ELF-1 (cell line): ENCODE data around the gene ZDHHC15.
"Not testable (repeated sequence)": the region's sequence is repeated elsewhere in the genome, so short reads cannot be mapped to it uniquely, and the experiment has no call there.

Source experiments
- DNase-seq: peaks from one replicate; pipeline ENCODE4 v3.0.0-alpha.2; 2016; ENCODE audit warnings: low read depth, low spot score

ZDHHC15 gene

GRCh38 chrX:75522565-75523431 is at the start of gene ZDHHC15:
Gene ZDHHC15 (minus strand): TSS chrX:75523037. CDS start chrX:75523024, 13 bp downstream.
- DNase-seq: peak; percentile 81

GRCh38 chrX:75560544-75560943 is 37.7 kb upstream of the ZDHHC15 start:
- not testable (repeated sequence) for DNase-seq

- no peak for DNase-seq
Observed at GRCh38 chrX:75547783-75548182, 24.9 kb upstream of the ZDHHC15 start.

- no peak for DNase-seq
Observed at GRCh38 chrX:75546724-75547511, 24.1 kb upstream of the ZDHHC15 start.

GRCh38 chrX:75544786-75545185 is 21.9 kb upstream of the ZDHHC15 start:
- DNase-seq: no peak

GRCh38 chrX:75483933-75484332 is 38.9 kb downstream of the ZDHHC15 start:
- DNase-seq: no peak

- not testable (repeated sequence) for DNase-seq
Observed at GRCh38 chrX:75461780-75462179, 61.1 kb downstream of the ZDHHC15 start.

- no peak for DNase-seq
Observed at GRCh38 chrX:75421688-75422230, 101.1 kb downstream of the ZDHHC15 start.

GRCh38 chrX:75407153-75407552 is 115.7 kb downstream of the ZDHHC15 start:
- DNase-seq: not testable (repeated sequence)

GRCh38 chrX:75390470-75390869 is 132.4 kb downstream of the ZDHHC15 start:
- no peak for DNase-seq

GRCh38 chrX:75369721-75370120 is 153.1 kb downstream of the ZDHHC15 start:
- DNase-seq: no peak

- DNase-seq: no peak
Observed at GRCh38 chrX:75366861-75367260, 156.0 kb downstream of the ZDHHC15 start.

- DNase-seq: no peak
Observed at GRCh38 chrX:75365243-75365975, 157.4 kb downstream of the ZDHHC15 start.

- no peak for DNase-seq
Observed at GRCh38 chrX:75361788-75362187, 161.0 kb downstream of the ZDHHC15 start.

- not testable (repeated sequence) for DNase-seq
Observed at GRCh38 chrX:75348601-75349000, 174.2 kb downstream of the ZDHHC15 start.

- no peak for DNase-seq
Observed at GRCh38 chrX:75337525-75337924, 185.3 kb downstream of the ZDHHC15 start.

- no peak for DNase-seq
Observed at GRCh38 chrX:75335127-75335458, 187.7 kb downstream of the ZDHHC15 start.

GRCh38 chrX:75334407-75335126 is 188.3 kb downstream of the ZDHHC15 start:
- DNase-seq: not testable (repeated sequence)

GRCh38 chrX:75327607-75328006 is 195.2 kb downstream of the ZDHHC15 start:
- no peak for DNase-seq
